GM23338 (cell line): ENCODE results near the gene RCVRN. TPM values are rescaled to one million over a fixed set of nuclear protein-coding genes. Genes with fewer than 3 reads are reported as not detected.
A peak's percentile ranks its signal among the peaks of the same experiment; 100 is the strongest.

ENCODE experiments used
- ATAC-seq: fragments of 200-7000 bp; cut with Tn5 transposase; 3 replicates; pipeline ENCODE4 v1.9.1; 2020
- DNase-seq: peaks from one replicate; pipeline ENCODE4 v3.0.0-alpha.2; 2015; ENCODE audit warnings: low spot score
- H2AFZ ChIP-seq: fragments of 200-600 bp; sonication (generic); 2 replicates; pipeline ENCODE4 v1.8.0; 2016; ENCODE audit warnings: antibody characterized with exemption, mild to moderate bottlenecking, moderate library complexity
- H3F3A ChIP-seq: fragments of 200-600 bp; sonication (generic); replicated peaks from 2 replicates; pipeline ENCODE4 v1.8.0; 2017; ENCODE audit warnings: antibody characterized with exemption, mixed run types, low read depth
- H3K27ac ChIP-seq: fragments of 200-600 bp; sonication (generic); 2 replicates; pipeline ENCODE4 v1.6.1; 2016; ENCODE audit warnings: low read depth
- H3K27me3 ChIP-seq: fragments of 200-600 bp; sonication (generic); 2 replicates; pipeline ENCODE4 v1.8.0; 2016; ENCODE audit warnings: mild to moderate bottlenecking, mixed run types, moderate library complexity; ENCODE audit not compliant: insufficient read depth
- H3K36me3 ChIP-seq: fragments of 200-600 bp; sonication (generic); 2 replicates; pipeline ENCODE4 v1.8.0; 2016; ENCODE audit warnings: mild to moderate bottlenecking; ENCODE audit not compliant: insufficient read depth
- H3K4me1 ChIP-seq: fragments of 200-600 bp; sonication (generic); 2 replicates; pipeline ENCODE4 v1.8.0; 2016; ENCODE audit warnings: mild to moderate bottlenecking, moderate library complexity; ENCODE audit not compliant: insufficient read depth
- H3K4me2 ChIP-seq: fragments of 200-600 bp; sonication (generic); 2 replicates; pipeline ENCODE4 v1.7.1; 2017; ENCODE audit warnings: mixed run types
- H3K4me3 ChIP-seq: fragments of 200-600 bp; sonication (generic); 2 replicates; pipeline ENCODE4 v1.6.1; 2016; ENCODE audit warnings: mixed run types
- H3K79me2 ChIP-seq: fragments of 200-600 bp; sonication (generic); replicated peaks from 2 replicates; pipeline ENCODE4 v1.8.0; 2017; ENCODE audit warnings: mild to moderate bottlenecking; ENCODE audit not compliant: insufficient read depth
- H3K9me2 ChIP-seq: fragments of 200-600 bp; sonication (generic); 2 replicates; pipeline ENCODE4 v1.8.0; 2017; ENCODE audit not compliant: insufficient read depth
- H4K20me1 ChIP-seq: fragments of 200-600 bp; sonication (generic); replicated peaks from 2 replicates; pipeline ENCODE4 v1.8.0; 2017; ENCODE audit warnings: mild to moderate bottlenecking; ENCODE audit not compliant: insufficient read depth
- H3K27ac Mint-ChIP-seq: 2 replicates; pipeline ENCODE4 v1.8.0; 2020; ENCODE audit warnings: inconsistent platforms, mild to moderate bottlenecking, moderate library complexity, mixed read lengths
- H3K27me3 Mint-ChIP-seq: 3 replicates; pipeline ENCODE4 v1.8.0; 2022; ENCODE audit warnings: low read depth, mild to moderate bottlenecking, moderate library complexity, mixed read lengths, inconsistent platforms; ENCODE audit not compliant: insufficient read depth, poor library complexity
- H3K36me3 Mint-ChIP-seq: 3 replicates; pipeline ENCODE4 v1.8.0; 2021; ENCODE audit warnings: low read depth, mild to moderate bottlenecking, inconsistent platforms, moderate library complexity, mixed read lengths
- H3K4me1 Mint-ChIP-seq: 3 replicates; pipeline ENCODE4 v1.8.0; 2020; ENCODE audit warnings: mild to moderate bottlenecking, inconsistent platforms, mixed read lengths
- H3K4me3 Mint-ChIP-seq: 3 replicates; pipeline ENCODE4 v1.8.0; 2021; ENCODE audit warnings: moderate library complexity, mild to moderate bottlenecking, inconsistent platforms, mixed read lengths
- H3K9me3 Mint-ChIP-seq: 3 replicates; pipeline ENCODE4 v1.8.0; 2020; ENCODE audit warnings: moderate library complexity, mild to moderate bottlenecking, inconsistent platforms, mixed read lengths
- CREB1 ChIP-seq: fragments of 250-450 bp; sonication (Bioruptor Pico); IDR thresholded peaks from 2 replicates; pipeline ENCODE4 v1.5.0; 2020; ENCODE audit warnings: low read depth, mild to moderate bottlenecking, moderate library complexity
- EZH2 ChIP-seq: fragments of 200-600 bp; sonication (generic); IDR thresholded peaks from one replicate; pipeline ENCODE4 v1.8.0; 2017; ENCODE audit warnings: antibody characterized with exemption, mild to moderate bottlenecking, low read depth; ENCODE audit not compliant: unreplicated experiment
- EZH2phosphoT487 ChIP-seq: fragments of 200-600 bp; sonication (generic); IDR thresholded peaks from one replicate; pipeline ENCODE4 v1.8.1; 2018; ENCODE audit warnings: antibody characterized with exemption; ENCODE audit not compliant: unreplicated experiment
- JUNB ChIP-seq: IDR thresholded peaks from one replicate; pipeline ENCODE4 v1.6.1; 2016; ENCODE audit warnings: antibody characterized with exemption; ENCODE audit not compliant: unreplicated experiment
- POLR2AphosphoS5 ChIP-seq: IDR thresholded peaks from 2 replicates; pipeline ENCODE4 v1.6.1; 2016; ENCODE audit warnings: antibody characterized with exemption, low read depth
- STAT1 ChIP-seq: IDR thresholded peaks from one replicate; pipeline ENCODE4 v1.6.1; 2016; ENCODE audit warnings: antibody characterized with exemption; ENCODE audit not compliant: unreplicated experiment
- ZNF114 ChIP-seq: fragments of 250-450 bp; sonication (Bioruptor Pico); IDR thresholded peaks from 2 replicates; pipeline ENCODE4 v1.5.0; 2020; ENCODE audit warnings: mild to moderate bottlenecking, moderate library complexity
- ZNF331 ChIP-seq: fragments of 250-450 bp; sonication (Bioruptor Pico); IDR thresholded peaks from 2 replicates; pipeline ENCODE4 v1.5.0; 2020; ENCODE audit warnings: low read depth, mild to moderate bottlenecking, moderate library complexity
- polyA plus RNA-seq: library from polyadenylated mRNA; unstranded; fragments of >200 nt; fragmentation: Nextera tagmentation; extraction: Ambion mirVana; gene quantifications from 2 replicates; pipeline ENCODE4 v1.2.1, GENCODE V29; 2016
- total RNA-seq: library from RNA; depleted of rRNA; stranded (reverse); fragments of >200 nt; shearing (Covaris generic); gene quantifications from 2 replicates; pipeline ENCODE4 v1.2.3, GENCODE V29; 2014
- TF ChIP-seq, protein P1 (sequence below): IDR thresholded peaks from one replicate; pipeline ENCODE4 v1.6.1; 2018; ENCODE audit warnings: antibody characterized with exemption; ENCODE audit not compliant: unreplicated experiment
- TF ChIP-seq, protein P2 (sequence below): IDR thresholded peaks from 2 replicates; pipeline ENCODE4 v1.6.1; 2016; ENCODE audit warnings: antibody characterized with exemption
- TF ChIP-seq, protein P3 (sequence below), 2 experiments: fragments of 200-600 bp in 1 of 2; sonication (generic) in 1 of 2; conservative IDR thresholded peaks; 2 replicates each; pipeline versions ENCODE4 v1.5.1 to v1.6.1; 2016 to 2017; ENCODE audit warnings: antibody characterized with exemption in 2 of 2, low read depth in 2 of 2, mild to moderate bottlenecking in 2 of 2, moderate library complexity in 1 of 2

RCVRN gene
- total and polyA plus RNA-seq, 2 experiments from 2014 or later: not detected

DNA sequence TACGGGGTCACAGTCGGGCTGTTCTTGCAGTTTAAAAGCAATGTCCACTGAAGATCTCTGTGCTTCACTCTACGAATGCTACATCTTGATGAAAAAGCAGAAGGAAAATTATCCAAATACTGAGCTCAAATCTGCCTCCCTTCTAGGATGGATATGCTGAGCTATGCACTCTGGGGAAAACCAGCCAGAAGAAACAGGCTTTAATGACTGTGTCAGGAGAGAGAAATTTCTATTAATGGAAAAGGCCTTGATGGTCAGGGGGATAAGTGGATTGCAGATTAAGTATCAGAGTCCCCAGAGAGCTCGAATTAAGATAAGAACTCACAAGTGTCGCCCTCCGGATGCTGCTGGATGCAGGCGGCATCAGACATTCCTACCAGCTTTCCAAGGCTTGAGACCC lies 39.6 kb upstream of the RCVRN start (continued):
- TF ChIP-seq, protein P1, sequence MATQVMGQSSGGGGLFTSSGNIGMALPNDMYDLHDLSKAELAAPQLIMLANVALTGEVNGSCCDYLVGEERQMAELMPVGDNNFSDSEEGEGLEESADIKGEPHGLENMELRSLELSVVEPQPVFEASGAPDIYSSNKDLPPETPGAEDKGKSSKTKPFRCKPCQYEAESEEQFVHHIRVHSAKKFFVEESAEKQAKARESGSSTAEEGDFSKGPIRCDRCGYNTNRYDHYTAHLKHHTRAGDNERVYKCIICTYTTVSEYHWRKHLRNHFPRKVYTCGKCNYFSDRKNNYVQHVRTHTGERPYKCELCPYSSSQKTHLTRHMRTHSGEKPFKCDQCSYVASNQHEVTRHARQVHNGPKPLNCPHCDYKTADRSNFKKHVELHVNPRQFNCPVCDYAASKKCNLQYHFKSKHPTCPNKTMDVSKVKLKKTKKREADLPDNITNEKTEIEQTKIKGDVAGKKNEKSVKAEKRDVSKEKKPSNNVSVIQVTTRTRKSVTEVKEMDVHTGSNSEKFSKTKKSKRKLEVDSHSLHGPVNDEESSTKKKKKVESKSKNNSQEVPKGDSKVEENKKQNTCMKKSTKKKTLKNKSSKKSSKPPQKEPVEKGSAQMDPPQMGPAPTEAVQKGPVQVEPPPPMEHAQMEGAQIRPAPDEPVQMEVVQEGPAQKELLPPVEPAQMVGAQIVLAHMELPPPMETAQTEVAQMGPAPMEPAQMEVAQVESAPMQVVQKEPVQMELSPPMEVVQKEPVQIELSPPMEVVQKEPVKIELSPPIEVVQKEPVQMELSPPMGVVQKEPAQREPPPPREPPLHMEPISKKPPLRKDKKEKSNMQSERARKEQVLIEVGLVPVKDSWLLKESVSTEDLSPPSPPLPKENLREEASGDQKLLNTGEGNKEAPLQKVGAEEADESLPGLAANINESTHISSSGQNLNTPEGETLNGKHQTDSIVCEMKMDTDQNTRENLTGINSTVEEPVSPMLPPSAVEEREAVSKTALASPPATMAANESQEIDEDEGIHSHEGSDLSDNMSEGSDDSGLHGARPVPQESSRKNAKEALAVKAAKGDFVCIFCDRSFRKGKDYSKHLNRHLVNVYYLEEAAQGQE: no peak

DNA sequence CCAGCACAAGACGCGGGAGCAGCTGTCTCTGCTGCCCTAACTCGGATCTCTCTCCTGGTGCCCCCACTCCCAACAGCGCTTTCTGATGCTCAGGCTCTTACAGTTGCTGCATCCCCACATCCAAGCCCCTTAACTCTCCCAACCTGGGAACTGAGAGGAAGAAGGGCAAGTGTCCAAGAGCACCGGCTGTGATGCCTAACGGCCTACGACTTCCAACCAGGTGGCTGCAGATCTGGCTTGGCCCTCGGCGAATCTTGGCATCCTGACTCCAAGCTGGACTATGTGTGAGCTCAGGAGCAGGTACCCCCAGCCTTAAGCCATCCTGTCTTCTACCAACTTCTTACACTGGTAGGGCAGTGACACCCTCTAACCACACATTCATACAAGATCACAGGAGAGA lies 38.3 kb upstream of the RCVRN start:
- no peak for ATAC-seq
- Histone ChIP-seq H3K79me2 (no peaks in the 10 kb centered on the region), H3K4me1 (no peaks in the 10 kb centered on the region), H3K4me2 (no peak overlapping the region), H3K36me3 (no peaks in the 10 kb centered on the region), H3F3A (no peaks in the 10 kb centered on the region), H4K20me1 (no peaks in the 10 kb centered on the region; the same call in 1 of the 2 replicates), H3K27me3 (no peaks in the 10 kb centered on the region), H2AFZ (no peak overlapping the region), H3K9me2 (no peaks in the 10 kb centered on the region), H3K4me3 (no peak overlapping the region), H3K27ac (no peak overlapping the region)
- Mint-ChIP-seq H3K27ac (peak overlapping the region; percentile 74; the same call in 1 of the 2 replicates), H3K9me3 (no peaks in the 10 kb centered on the region; the same call in 2 of the 3 replicates), H3K27me3 (peaks cover 2% of the 10 kb centered on the region), H3K36me3 (peaks cover 7% of the 10 kb centered on the region; the same call in 2 of the 3 replicates), H3K4me1 (no peaks in the 10 kb centered on the region), H3K4me3 (no peak overlapping the region)
- no peak for DNase-seq
- no peak for TF ChIP-seq POLR2AphosphoS5
- no peak for TF ChIP-seq JUNB
- no peak for TF ChIP-seq STAT1
- TF ChIP-seq EZH2phosphoT487: no peak
- no peak for TF ChIP-seq CREB1

DNA sequence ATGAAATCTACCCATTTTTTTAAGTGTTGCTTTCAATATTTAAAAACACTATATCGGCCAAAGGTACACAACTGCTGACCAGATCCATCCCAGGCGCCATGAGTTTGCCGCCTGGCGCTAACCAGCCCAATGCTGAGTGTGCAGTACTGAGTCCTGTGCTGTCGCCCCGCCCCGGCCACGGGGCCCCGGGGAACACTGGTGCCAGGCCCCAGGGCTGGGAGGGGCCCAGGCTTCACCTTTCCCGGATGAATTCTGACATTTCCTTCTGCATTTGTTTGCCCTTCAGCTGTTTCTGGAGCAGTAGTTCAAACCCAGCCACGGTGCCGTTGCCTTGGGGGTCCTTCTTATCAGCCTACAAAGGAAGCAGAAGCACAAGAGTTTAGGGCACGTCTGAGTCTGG lies 37.8 kb upstream of the RCVRN start:
- peaks cover 2% of the 10 kb centered on the region for H3K27me3 Mint-ChIP-seq
- H4K20me1 ChIP-seq: no peaks in the 10 kb centered on the region
- ATAC-seq: no peak
- H3K9me2 ChIP-seq: no peaks in the 10 kb centered on the region
- H3K4me2 ChIP-seq: no peak overlapping the region
- H3K4me3 ChIP-seq: no peak overlapping the region
- no peak overlapping the region for H3K27ac ChIP-seq
- no peaks in the 10 kb centered on the region for H3F3A ChIP-seq
- no peaks in the 10 kb centered on the region; the same call in 2 of the 3 replicates for H3K9me3 Mint-ChIP-seq
- no peak overlapping the region for H2AFZ ChIP-seq
- no peak for DNase-seq
- no peak for TF ChIP-seq CREB1
- no peak for TF ChIP-seq EZH2phosphoT487
- no peaks in the 10 kb centered on the region for H3K4me1 Mint-ChIP-seq
- no peak overlapping the region for H3K27ac Mint-ChIP-seq
- H3K36me3 ChIP-seq: no peaks in the 10 kb centered on the region
- H3K27me3 ChIP-seq: no peaks in the 10 kb centered on the region
- H3K36me3 Mint-ChIP-seq: peaks cover 8% of the 10 kb centered on the region; the same call in 2 of the 3 replicates
- H3K4me3 Mint-ChIP-seq: no peak overlapping the region
- no peaks in the 10 kb centered on the region for H3K4me1 ChIP-seq
- no peaks in the 10 kb centered on the region for H3K79me2 ChIP-seq

DNA sequence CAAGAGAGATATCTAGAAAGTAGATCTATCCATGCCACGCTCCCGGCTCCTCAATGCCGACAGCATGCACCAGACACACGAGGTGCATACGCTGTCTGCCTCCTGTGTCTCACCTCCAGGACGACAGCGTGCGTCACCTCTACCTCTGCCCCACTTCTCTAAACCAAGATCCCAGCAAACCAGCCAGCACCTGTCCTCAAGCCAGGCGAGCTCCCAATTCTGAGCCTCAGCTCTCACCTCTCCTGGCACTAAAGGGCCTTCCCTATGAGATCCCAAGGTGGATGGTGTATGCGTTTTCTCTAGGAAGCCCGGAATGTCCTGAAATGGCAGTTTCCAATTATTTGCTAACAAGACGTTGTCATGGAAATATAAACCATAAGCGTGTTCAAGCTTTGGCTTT lies 36.2 kb upstream of the RCVRN start:
- Histone ChIP-seq H3K27ac (no peak overlapping the region), H3K79me2 (no peaks in the 10 kb centered on the region), H2AFZ (no peak overlapping the region), H3K4me2 (no peak overlapping the region), H4K20me1 (no peaks in the 10 kb centered on the region), H3F3A (no peaks in the 10 kb centered on the region), H3K9me2 (no peaks in the 10 kb centered on the region), H3K4me1 (no peaks in the 10 kb centered on the region), H3K36me3 (no peaks in the 10 kb centered on the region), H3K4me3 (no peak overlapping the region), H3K27me3 (no peaks in the 10 kb centered on the region)
- Mint-ChIP-seq H3K36me3 (peaks cover 8% of the 10 kb centered on the region; the same call in 2 of the 3 replicates), H3K9me3 (no peaks in the 10 kb centered on the region; the same call in 2 of the 3 replicates), H3K4me1 (no peaks in the 10 kb centered on the region), H3K27me3 (peaks cover 2% of the 10 kb centered on the region), H3K4me3 (no peak overlapping the region), H3K27ac (no peak overlapping the region)
- ATAC-seq (no peak), DNase-seq (no peak)
- TF ChIP-seq JUNB: no peak
- no peak for TF ChIP-seq EZH2
- TF ChIP-seq, protein P2, sequence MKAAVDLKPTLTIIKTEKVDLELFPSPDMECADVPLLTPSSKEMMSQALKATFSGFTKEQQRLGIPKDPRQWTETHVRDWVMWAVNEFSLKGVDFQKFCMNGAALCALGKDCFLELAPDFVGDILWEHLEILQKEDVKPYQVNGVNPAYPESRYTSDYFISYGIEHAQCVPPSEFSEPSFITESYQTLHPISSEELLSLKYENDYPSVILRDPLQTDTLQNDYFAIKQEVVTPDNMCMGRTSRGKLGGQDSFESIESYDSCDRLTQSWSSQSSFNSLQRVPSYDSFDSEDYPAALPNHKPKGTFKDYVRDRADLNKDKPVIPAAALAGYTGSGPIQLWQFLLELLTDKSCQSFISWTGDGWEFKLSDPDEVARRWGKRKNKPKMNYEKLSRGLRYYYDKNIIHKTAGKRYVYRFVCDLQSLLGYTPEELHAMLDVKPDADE: no peak
- no peak for TF ChIP-seq ZNF114 (CRISPR knock-in tag)
- TF ChIP-seq, protein P3, sequence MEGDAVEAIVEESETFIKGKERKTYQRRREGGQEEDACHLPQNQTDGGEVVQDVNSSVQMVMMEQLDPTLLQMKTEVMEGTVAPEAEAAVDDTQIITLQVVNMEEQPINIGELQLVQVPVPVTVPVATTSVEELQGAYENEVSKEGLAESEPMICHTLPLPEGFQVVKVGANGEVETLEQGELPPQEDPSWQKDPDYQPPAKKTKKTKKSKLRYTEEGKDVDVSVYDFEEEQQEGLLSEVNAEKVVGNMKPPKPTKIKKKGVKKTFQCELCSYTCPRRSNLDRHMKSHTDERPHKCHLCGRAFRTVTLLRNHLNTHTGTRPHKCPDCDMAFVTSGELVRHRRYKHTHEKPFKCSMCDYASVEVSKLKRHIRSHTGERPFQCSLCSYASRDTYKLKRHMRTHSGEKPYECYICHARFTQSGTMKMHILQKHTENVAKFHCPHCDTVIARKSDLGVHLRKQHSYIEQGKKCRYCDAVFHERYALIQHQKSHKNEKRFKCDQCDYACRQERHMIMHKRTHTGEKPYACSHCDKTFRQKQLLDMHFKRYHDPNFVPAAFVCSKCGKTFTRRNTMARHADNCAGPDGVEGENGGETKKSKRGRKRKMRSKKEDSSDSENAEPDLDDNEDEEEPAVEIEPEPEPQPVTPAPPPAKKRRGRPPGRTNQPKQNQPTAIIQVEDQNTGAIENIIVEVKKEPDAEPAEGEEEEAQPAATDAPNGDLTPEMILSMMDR (conservative IDR thresholded peaks at IDR 0.05; ENCODE audit: low read depth in 2 of 2): no peak
- no peak for TF ChIP-seq ZNF331
- no peak for TF ChIP-seq POLR2AphosphoS5
- no peak for TF ChIP-seq EZH2phosphoT487
